ENCODE results near the gene TCF15. TPM values are rescaled to one million over a fixed set of nuclear protein-coding genes. Genes with fewer than 3 reads are reported as not detected.
A peak's percentile ranks its signal among the peaks of the same experiment; 100 is the strongest.

The TCF15 gene
- total and polyA plus RNA-seq, 2 of the 13 experiments (the other 11 are each of a cell fraction or from before 2014, with no cell fraction given) = not detected

DNA sequence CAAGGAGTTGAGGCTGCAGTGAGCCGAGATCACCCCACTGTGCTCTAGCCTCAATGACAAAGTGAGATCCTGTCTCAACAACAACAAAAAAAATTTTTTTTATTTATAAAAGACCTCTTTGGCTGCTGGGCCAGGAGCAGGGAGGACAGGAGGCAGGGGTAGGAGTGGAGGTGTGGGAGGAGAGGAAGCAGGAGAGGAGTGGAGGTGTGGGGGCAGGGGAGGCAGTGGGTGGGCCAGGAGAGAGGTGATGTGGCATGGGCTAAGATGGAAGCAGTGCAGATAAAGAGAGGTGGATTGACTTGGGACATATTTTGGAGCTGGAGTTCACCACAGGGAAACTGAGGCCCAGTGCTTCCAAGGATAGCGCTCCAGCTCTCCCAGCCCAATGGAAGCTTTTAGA lies 53.1 kb downstream of the TCF15 start (continued):
- TF ChIP-seq, protein P1, sequence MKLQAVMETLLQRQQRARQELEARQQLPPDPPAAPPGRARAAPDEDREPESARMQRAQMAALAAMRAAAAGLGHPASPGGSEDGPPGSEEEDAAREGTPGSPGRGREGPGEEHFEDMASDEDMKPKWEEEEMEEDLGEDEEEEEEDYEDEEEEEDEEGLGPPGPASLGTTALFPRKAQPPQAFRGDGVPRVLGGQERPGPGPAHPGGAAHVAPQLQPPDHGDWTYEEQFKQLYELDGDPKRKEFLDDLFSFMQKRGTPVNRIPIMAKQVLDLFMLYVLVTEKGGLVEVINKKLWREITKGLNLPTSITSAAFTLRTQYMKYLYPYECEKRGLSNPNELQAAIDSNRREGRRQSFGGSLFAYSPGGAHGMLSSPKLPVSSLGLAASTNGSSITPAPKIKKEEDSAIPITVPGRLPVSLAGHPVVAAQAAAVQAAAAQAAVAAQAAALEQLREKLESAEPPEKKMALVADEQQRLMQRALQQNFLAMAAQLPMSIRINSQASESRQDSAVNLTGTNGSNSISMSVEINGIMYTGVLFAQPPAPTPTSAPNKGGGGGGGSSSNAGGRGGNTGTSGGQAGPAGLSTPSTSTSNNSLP (IDR thresholded peaks at IDR 0.05; ENCODE audit: low read depth, low read length) = no peak
- TF ChIP-seq EP300 (IDR thresholded peaks at IDR 0.05; ENCODE audit: low read depth in 2 of 2, low read length in 2 of 2) = no peak
- no peak for TF ChIP-seq EP300 (CRISPR knock-in tag; IDR thresholded peaks at IDR 0.05; ENCODE audit: borderline replicate concordance)
- TF ChIP-seq, protein P2, sequence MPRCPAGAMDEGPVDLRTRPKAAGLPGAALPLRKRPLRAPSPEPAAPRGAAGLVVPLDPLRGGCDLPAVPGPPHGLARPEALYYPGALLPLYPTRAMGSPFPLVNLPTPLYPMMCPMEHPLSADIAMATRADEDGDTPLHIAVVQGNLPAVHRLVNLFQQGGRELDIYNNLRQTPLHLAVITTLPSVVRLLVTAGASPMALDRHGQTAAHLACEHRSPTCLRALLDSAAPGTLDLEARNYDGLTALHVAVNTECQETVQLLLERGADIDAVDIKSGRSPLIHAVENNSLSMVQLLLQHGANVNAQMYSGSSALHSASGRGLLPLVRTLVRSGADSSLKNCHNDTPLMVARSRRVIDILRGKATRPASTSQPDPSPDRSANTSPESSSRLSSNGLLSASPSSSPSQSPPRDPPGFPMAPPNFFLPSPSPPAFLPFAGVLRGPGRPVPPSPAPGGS (CRISPR knock-in tag; IDR thresholded peaks at IDR 0.05) = no peak
- TF ChIP-seq ZNF7 (CRISPR knock-in tag; IDR thresholded peaks at IDR 0.05) = no peak

DNA sequence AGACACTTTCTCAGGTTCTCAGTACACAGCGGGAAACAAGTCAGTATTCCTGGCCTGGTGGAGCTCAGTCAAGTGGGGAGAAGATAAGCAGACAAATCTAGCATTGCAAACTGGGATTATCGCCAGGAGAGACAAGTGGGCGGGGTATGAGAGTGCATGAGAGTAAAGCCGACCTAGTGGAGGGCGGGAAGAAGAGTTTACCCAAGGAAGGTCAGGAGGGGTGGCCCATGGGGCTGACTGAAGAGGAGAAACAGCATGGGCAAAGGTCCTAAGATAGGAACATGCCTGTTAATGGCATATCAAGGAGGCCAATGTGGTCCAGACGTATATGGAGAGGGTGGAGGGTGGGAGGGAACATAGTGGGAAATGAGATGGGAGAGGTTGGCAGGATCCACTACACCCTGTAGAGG lies 54.1 kb downstream of the TCF15 start:
- Histone ChIP-seq H3K9me3 (ENCODE audit: low read length) (no peaks in the 10 kb centered on the region), H3K79me2 (ENCODE audit: insufficient read depth, low read length) (no peaks in the 10 kb centered on the region), H3K36me3 (replicated peaks in 1 of 2; ENCODE audit: control insufficient read depth in 1 of 2, insufficient read depth in 2 of 2, low read length in 2 of 2) (no peaks in the 10 kb centered on the region), H3K4me3 (replicated peaks in 1 of 3; ENCODE audit: insufficient read depth in 1 of 3, low read depth in 2 of 3, low read length in 3 of 3) (no peak overlapping the region), H3K9ac (ENCODE audit: insufficient read depth, low read depth, low read length) (no peak overlapping the region), H3K27me3 (ENCODE audit: control insufficient read depth in 1 of 2, insufficient read depth in 2 of 2, low read length in 2 of 2) (peaks cover 8 to 26% of the 10 kb centered on the region in 2 experiments; a peak in 3 of 5 replicates), H4K20me1 (ENCODE audit: insufficient read depth, low read length) (no peaks in the 10 kb centered on the region), H3K4me2 (ENCODE audit: low read depth, low read length) (peak overlapping the region; percentile 45), H3K27ac (ENCODE audit: extremely low read length, insufficient read depth, low read length) (no peak overlapping the region), H3K4me1 (ENCODE audit: insufficient read depth, low read length) (peaks cover 14% of the 10 kb centered on the region), H2AFZ (ENCODE audit: low read length) (no peak overlapping the region)
- intact Hi-C loops (cut with micrococcal nuclease; ENCODE audit: unreplicated experiment) = no loop called here
- POLR2A ChIA-PET = interaction anchor here (1.5 kb wide), 1 partner anchor 13 kb away, joined by 10 read pairs; the partner anchor contains the start of gene CSNK2A1
- FAIRE-seq (peak; percentile 73), DNase-seq (ENCODE audit: low spot score) (peak; percentile 81), ATAC-seq (peak; percentile 81)
- in situ Hi-C loops (cut with HindIII; ENCODE audit: extremely low pct_ligation_motif_present, low pct_unique_long_range_greater_than_20kb) = no loop called here
- CTCF ChIA-PET (ENCODE audit: low intra/inter-chr PET ratio, low total read pairs) = no interaction called here
- BruUV-seq (replicated peaks) = no TSS peak
- 2% methylated on average over 6 of the region's 6 CpGs for WGBS (ENCODE audit: low lambda C conversion rate)
- no peak for TF ChIP-seq CBFB (CRISPR knock-in tag; IDR thresholded peaks at IDR 0.05)
- no peak for TF ChIP-seq ZNF207 (IDR thresholded peaks at IDR 0.05; ENCODE audit: borderline replicate concordance)
- TF ChIP-seq, protein P3, sequence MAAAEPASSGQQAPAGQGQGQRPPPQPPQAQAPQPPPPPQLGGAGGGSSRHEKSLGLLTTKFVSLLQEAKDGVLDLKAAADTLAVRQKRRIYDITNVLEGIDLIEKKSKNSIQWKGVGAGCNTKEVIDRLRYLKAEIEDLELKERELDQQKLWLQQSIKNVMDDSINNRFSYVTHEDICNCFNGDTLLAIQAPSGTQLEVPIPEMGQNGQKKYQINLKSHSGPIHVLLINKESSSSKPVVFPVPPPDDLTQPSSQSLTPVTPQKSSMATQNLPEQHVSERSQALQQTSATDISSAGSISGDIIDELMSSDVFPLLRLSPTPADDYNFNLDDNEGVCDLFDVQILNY (CRISPR knock-in tag; conservative IDR thresholded peaks at IDR 0.05) = no peak
- no peak for TF ChIP-seq GATA4 (IDR thresholded peaks at IDR 0.05; ENCODE audit: borderline replicate concordance, low read depth)
- no peak for TF ChIP-seq ARNT2 (CRISPR knock-in tag; IDR thresholded peaks at IDR 0.05; ENCODE audit: low read depth)
- TF ChIP-seq ZNF747 (CRISPR knock-in tag; IDR thresholded peaks at IDR 0.05; ENCODE audit: borderline replicate concordance) = no peak
- no peak for TF ChIP-seq NFIB (CRISPR knock-in tag; IDR thresholded peaks at IDR 0.05; ENCODE audit: borderline replicate concordance)
- TF ChIP-seq, protein P4, sequence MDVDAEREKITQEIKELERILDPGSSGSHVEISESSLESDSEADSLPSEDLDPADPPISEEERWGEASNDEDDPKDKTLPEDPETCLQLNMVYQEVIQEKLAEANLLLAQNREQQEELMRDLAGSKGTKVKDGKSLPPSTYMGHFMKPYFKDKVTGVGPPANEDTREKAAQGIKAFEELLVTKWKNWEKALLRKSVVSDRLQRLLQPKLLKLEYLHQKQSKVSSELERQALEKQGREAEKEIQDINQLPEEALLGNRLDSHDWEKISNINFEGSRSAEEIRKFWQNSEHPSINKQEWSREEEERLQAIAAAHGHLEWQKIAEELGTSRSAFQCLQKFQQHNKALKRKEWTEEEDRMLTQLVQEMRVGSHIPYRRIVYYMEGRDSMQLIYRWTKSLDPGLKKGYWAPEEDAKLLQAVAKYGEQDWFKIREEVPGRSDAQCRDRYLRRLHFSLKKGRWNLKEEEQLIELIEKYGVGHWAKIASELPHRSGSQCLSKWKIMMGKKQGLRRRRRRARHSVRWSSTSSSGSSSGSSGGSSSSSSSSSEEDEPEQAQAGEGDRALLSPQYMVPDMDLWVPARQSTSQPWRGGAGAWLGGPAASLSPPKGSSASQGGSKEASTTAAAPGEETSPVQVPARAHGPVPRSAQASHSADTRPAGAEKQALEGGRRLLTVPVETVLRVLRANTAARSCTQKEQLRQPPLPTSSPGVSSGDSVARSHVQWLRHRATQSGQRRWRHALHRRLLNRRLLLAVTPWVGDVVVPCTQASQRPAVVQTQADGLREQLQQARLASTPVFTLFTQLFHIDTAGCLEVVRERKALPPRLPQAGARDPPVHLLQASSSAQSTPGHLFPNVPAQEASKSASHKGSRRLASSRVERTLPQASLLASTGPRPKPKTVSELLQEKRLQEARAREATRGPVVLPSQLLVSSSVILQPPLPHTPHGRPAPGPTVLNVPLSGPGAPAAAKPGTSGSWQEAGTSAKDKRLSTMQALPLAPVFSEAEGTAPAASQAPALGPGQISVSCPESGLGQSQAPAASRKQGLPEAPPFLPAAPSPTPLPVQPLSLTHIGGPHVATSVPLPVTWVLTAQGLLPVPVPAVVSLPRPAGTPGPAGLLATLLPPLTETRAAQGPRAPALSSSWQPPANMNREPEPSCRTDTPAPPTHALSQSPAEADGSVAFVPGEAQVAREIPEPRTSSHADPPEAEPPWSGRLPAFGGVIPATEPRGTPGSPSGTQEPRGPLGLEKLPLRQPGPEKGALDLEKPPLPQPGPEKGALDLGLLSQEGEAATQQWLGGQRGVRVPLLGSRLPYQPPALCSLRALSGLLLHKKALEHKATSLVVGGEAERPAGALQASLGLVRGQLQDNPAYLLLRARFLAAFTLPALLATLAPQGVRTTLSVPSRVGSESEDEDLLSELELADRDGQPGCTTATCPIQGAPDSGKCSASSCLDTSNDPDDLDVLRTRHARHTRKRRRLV (CRISPR knock-in tag; IDR thresholded peaks at IDR 0.05) = no peak
- no peak for TF ChIP-seq PLRG1 (conservative IDR thresholded peaks at IDR 0.05)

Data from HepG2 (cell line).